Stimulated activated CD8-positive, alpha-beta memory T cell treated with anti-CD3 and anti-CD28 coated beads, Interleukin-15, amount 100 ng/mL, for 4 hours (primary cell): ENCODE results near the gene VAT1L.

Experiments
- DNase-seq, 2 donors: peaks; one replicate each; pipeline ENCODE4 v3.0.0-alpha.2; 2020; ENCODE audit warnings: low read depth in 2 of 2

The VAT1L gene

DNA sequence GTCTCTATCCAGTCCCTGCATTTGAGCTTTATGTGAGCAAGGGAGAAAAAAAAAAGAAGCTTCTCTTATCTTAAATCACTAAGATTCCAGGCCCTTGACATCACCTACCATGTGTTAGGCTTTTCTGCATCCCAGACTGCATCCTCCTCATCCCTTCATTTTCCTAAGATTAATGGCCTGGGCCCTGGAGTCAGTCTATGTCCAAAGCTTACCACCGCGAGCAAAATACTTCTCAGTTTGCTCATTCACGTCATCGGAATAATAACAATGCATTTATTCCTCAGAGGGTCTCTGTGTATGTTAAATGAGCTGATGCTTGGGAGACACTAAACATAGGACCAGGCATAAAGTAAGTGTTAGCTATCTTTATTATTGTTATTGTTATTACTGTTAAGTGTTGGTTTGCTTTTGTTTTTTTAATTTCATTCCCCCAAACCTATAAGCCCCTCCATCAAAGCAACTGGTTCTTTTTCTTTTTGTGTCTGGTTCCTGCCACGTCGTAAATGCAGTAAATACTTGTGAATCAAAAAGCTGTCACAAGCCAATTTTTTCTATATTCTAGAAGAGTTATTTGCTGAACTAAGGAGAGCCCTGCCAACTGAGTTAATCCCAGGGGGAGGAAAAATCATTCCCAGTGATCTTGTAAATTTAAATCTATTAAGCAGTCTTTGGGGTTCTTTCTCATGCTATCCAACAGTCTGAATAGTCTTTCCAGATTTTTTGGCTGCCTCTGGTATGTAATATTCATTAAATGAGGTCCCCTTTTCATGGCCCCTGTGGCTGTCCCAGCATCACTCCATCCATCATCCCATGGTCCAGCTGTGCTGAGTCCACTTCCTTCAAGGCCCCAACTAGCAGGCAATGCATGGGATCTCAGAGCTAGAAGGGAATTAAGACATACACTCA, 46.5 kb downstream of the VAT1L start:
- DNase-seq, result no peak

GRCh38 chr16:77836801-77837200, 48.4 kb downstream of the VAT1L start:
- no peak for DNase-seq

- DNase-seq, result no peak
These were observed 50.4 kb downstream of the VAT1L start for GRCh38 chr16:77838597-77839255.

DNA sequence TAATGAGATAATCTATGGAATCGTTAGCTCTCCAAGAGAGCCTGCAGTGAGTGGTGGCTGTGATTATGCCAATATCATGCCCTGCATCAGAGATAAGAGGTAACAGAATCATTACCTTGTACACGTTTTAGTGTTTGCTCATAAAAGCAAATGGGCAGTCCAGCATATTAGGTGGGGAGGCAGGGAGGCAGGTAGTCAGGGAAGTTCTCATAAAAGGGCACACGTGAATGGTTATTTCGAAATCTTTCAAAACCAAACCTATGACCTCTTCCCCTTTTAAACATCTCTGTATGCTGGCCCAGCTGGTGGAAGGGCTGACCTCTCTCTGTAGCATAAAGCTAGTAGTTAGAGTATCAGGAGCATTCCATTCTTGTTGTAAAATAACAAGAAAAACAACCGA, 51.7 kb downstream of the VAT1L start:
- no peak for DNase-seq

- no peak for DNase-seq
These were observed 52.5 kb downstream of the VAT1L start for GRCh38 chr16:77840673-77841501.

DNA sequence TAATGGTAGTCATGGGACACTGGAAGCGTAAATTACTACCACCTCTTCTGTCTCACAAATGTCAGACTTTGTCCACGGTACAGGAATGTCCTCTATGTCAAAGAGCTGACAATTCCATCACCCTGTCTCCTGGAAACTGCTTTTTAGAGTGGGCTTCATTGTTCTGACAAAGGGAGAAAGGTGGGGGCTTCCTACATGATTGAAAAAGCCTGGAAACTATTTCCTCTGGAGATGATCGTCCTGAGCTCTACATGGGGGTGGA, 53.1 kb downstream of the VAT1L start:
- no peak for DNase-seq

GRCh38 chr16:77842468-77842867, 54.1 kb downstream of the VAT1L start:
- DNase-seq, result no peak

DNA sequence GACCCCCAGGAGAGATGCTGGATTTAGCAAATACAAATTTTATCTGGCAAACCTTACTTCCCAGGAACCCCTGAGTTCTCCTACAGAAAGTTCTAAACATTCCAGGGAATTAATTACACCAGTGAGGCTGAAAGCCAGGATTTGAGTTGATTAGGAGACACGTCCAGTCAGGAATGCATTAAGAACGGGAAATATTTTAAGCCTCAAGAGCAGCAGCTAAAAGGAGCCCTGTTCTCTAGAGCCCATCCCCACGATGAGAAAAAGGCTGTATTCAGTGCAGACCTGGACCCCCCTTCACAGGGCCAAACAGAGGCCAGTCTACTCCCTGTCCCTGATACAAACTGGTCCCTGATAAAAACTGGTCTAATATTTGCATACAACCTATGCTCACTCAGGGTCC, 55.0 kb downstream of the VAT1L start:
- no peak for DNase-seq

GRCh38 chr16:77844801-77845200, 56.4 kb downstream of the VAT1L start:
- no peak for DNase-seq

DNA sequence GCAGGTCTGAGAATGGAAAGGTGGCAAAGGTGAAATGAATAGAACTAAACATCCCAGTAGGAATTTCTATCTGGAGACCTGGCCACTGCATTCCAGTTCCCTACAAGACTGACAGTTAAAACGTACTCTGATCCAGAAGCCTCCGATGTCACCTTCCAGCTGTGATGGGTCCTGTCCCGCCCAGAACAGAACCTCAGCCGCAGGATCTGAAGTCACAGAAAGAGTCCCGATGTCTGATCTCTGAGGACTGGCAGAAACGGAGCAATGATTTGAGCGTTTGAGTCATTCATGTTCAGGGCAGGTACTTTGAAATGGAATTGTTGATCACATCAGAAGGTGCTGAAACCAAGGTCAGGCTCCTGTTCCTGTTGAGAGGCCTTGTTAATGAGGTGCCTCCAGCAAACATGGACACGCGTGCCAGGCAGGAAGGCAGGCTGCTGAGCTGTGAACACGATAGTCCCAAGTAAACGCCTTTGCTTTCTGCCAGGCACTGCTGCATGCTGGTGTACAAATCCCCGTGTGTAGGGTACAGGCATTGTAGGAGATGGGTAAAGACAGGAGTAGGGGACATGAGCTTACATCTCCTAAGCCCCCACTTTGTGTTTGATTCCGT, 61.4 kb downstream of the VAT1L start:
- DNase-seq, result no peak

DNA sequence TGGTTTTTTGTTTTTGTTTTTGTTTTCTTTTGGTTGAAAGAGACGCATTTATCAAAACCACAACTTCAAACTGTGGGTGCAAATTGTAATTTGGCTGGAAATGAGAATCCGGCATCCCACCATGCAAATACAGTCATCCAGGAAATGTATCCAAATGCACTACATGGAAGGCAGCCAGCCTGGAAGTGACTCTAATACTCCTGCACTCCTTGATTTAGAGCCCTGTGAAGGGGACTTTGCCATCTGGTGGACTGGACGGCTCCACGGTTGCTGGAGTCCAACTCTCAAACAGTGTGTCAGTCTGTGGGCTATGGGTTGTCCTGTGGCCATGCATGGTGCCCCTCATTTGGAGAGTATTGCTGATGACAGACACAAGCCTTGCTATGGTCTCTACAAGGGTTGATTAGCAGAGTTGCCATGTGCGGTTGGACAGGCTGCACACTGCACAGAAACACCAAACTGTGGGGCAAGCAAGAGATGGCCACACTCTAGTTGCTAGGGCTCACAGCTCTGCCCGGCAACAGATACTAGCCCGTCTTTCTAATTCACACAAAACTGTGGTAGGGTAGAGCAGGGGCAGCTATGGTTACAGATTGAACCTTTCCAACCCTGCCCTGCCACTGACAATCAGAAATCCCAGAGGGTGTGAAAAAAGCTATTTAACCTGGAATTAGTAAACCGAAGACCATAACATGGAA, 62.4 kb downstream of the VAT1L start:
- DNase-seq, result no peak

- DNase-seq, result no peak
These were observed 64.8 kb downstream of the VAT1L start for GRCh38 chr16:77853161-77853560.

DNA sequence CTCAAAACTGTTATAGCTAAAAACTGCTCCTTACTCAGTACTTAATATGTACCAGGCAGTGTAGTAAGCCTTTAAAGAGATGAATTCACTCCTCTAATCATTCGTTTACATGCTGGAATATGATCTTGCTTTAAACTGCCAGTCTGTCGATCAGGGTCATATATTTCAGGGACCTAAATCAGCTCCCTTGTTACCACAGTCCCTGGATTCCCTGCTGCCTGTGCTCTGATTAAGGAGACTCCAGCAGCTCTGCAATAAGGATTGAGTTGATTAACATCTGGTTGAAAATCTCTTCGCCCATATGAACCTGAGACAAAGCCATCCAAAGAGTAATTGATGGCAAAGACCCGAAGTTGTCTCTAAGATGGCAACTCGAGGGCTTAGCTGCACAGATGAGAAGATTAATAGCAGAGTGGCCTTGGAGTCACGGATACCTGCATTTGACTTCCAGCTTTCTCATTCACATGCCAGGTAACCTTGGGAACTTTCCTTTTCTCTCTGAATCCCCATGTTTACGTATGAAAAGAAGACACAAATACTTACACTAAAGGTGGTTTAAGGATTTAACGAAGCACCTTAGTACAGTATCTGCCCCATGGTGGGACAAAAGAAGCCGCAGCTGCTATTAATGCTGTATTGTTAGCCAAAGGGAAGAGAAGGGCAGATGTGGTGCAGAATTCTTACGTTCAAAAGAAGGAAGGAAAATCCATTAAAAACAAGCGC, 68.2 kb downstream of the VAT1L start:
- DNase-seq, result no peak

DNA sequence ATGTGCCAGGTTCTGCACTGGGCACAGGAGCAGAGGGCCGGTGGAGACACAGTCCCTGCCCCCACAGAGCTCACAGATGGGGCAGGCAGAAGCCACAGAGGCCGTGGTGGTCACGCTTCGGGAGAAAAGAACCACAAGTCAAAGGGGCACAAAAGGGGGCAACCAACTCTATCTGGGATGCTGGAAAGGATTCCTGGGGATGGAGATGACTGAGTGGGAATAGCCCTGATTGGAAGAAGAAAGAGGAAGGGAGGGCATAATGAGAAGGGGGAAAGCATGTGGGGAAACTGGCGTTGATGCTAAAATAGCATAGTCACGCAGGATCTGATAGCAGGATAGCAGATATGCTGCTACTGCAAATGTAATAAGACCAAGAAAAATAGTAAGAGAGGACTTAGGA, 69.7 kb downstream of the VAT1L start:
- DNase-seq, result no peak

DNA sequence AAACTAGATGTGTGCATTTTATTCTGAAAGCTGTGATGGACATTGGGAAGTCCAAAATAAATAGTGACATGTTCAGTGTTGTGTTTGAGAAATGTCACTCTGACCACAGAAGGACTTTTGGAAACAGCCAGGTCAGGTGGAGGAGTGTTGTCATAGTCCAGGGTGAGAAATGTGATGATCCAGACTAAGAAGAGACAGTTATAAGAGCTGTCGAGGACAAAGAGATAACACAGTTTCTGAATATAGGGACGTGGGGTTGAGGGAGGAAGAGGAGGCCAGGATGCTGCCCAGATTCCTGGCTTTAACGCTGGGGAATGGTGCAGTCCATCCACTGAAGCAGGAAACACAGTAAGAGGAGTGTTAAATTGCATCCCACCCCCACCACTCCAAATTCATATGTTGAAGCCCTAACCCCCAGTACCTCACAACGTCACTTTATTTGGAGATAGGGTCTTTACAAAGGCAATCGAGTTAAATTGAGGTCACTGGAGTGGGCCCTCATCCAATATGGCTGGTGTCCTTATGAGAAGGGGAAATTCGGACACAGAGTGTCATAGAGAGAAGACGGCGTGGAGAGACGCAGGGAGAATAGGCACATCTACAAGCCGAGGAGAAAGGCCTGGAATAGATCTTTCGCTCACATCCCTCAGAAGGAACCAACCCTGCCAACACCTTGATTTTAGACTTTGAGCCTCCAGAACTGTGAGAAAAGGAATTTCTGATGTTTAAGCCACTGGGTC, 71.3 kb downstream of the VAT1L start:
- no peak for DNase-seq

GRCh38 chr16:77860953-77861352, 72.6 kb downstream of the VAT1L start:
- no peak for DNase-seq

DNA sequence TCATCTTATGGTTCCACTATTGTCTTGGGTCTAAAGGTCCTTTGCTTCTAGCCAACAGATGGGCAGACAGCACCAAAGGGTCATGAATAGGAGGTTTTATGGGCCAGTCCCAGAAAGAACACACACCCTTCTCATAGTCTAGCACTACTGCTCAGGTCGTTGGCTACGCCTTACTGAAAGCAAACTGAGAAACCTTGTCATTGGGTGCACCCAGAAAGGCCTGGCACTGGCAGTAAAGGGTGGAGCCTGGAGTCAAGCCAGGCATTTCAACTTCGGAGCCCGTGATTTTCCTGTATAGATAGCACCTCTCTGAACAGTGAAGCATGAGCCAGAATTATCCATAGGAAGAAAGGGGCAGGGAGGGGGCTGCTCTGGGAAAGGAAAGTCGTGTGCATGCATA, 74.9 kb downstream of the VAT1L start:
- no peak for DNase-seq

- DNase-seq, result no peak
These were observed 78.4 kb downstream of the VAT1L start for GRCh38 chr16:77866752-77867151.

DNA sequence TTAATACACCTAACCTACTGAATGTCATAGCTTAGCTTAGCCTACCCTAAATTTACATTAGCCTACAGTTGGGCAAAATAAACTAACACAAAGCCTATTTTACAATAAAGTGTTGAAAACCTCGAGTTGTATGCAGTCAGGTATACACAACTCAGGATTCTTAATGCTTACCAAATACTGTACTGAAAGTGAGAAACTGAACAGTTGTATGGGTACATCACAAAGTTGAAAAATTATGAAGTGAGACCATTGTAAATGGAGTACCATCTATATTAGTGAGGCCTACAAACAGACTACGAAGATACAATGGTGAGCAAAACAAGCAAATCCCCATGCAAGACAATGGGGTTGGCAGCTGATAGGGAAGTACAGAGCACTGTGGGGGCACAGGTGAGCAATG, 79.7 kb downstream of the VAT1L start:
- no peak for DNase-seq

DNA sequence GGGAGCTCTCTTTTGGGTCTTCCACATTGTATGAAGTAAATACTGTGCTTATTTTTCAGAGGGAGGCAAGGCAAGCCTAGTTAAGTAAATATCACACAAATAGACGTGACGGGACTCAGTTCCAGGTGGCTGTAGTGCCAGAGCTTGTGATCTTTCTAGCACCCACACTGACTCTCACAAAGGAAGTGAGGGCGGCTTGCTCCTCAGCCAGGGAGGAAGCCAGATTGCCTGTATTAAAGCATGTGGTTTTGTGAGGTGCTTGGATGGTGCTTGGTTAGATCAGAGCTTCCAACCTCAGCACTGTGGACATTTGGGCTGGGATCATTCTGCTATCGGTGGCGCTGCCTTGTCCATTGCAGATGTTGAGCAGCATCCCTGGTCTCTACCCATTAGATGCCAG, 80.1 kb downstream of the VAT1L start:
- no peak for DNase-seq
